MCF 10A (cell line): Measurements from ENCODE around the gene VPS36. TPM values are rescaled to one million over a fixed set of nuclear protein-coding genes. Genes with fewer than 3 reads are reported as not detected.

ENCODE experiments used
- BruUV-seq: library from RNA; stranded (reverse); fragments of 400-500 nt; replicated peaks from 2 replicates; lab custom pipeline; 2021; lab: Mats Ljungman, UMichigan
- CTCF ChIA-PET: fragments of 300-600 bp; sonication (Branson Sonifier 250); formaldehyde crosslinking; extraction: SDS; loops from one replicate; lab custom pipeline; 2021; ENCODE audit warnings: antibody characterized with exemption, inconsistent platforms; lab: Yijun Ruan, JAX
- POLR2A ChIA-PET: fragments of 300-600, 350-650 bp; sonication (Branson Sonifier 250); formaldehyde crosslinking; extraction: SDS; loops from one replicate; lab custom pipeline; 2020; ENCODE audit warnings: antibody characterized with exemption, inconsistent platforms; lab: Yijun Ruan, JAX
- DNase-seq: peaks from one replicate; pipeline ENCODE4 v3.0.0-alpha.2; 2018; ENCODE audit not compliant: unreplicated experiment
- H3K27ac Mint-ChIP-seq: one replicate; pipeline ENCODE4 v1.8.0; 2022; ENCODE audit warnings: mild to moderate bottlenecking, low read depth, mixed read lengths; ENCODE audit not compliant: unreplicated experiment
- H3K27me3 Mint-ChIP-seq: one replicate; pipeline ENCODE4 v1.8.0; 2022; ENCODE audit warnings: mixed read lengths; ENCODE audit not compliant: insufficient read depth, unreplicated experiment
- H3K36me3 Mint-ChIP-seq: one replicate; pipeline ENCODE4 v1.8.0; 2022; ENCODE audit warnings: mild to moderate bottlenecking, moderate library complexity, mixed read lengths; ENCODE audit not compliant: insufficient read depth, unreplicated experiment
- H3K4me1 Mint-ChIP-seq: one replicate; pipeline ENCODE4 v1.8.0; 2022; ENCODE audit warnings: mixed read lengths; ENCODE audit not compliant: insufficient read depth, unreplicated experiment
- H3K4me3 Mint-ChIP-seq: one replicate; pipeline ENCODE4 v1.8.0; 2022; ENCODE audit warnings: mild to moderate bottlenecking, moderate library complexity, mixed read lengths; ENCODE audit not compliant: unreplicated experiment
- H3K9me3 Mint-ChIP-seq: one replicate; pipeline ENCODE4 v1.8.0; 2022; ENCODE audit warnings: mixed read lengths; ENCODE audit not compliant: unreplicated experiment
- intact Hi-C: fragments of 100-400 bp; cut with micrococcal nuclease; formaldehyde crosslinking; loops from 2 replicates; pipeline ENCODE4 v1.14.1; 2022
- total RNA-seq: library from RNA; stranded (reverse); gene quantifications from 2 replicates; pipeline ENCODE4 v1.2.3, GENCODE V29; 2022
- TF ChIP-seq, protein P1 (sequence below): fragments of 200-600 bp; IDR thresholded peaks from one replicate; pipeline ENCODE4 v1.8.0; 2022; ENCODE audit warnings: antibody characterized with exemption, mild to moderate bottlenecking; ENCODE audit not compliant: unreplicated experiment

VPS36 gene
- total RNA-seq, 1 experiment from 2014 or later = 43.4 TPM

DNA sequence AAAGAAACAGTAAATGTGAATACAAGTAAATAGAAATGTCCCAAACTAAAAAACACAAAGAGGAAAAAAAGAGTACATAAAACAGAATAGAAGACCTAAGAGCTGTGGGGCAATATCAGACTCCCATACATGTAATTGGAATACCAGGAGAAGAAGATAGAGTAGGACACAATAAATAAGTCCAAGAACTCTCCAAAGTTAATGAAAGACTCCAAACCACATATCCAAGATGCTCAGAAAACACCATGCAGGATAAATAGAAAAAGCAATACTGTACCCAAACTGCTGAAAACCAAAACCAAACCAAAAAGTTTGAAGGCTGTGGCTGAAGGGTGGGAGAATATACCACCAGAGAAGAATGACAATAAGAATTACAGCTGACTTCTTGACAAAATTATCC lies 62.7 kb downstream of the VPS36 start:
- no peaks in the 10 kb centered on the region for H3K4me1 Mint-ChIP-seq
- POLR2A ChIA-PET = interaction anchor here (0.5 to 1.0 kb wide), 3 partner anchors 31 to 794 kb away, joined by 3 read pairs; no protein-coding TSS in a partner anchor
- no peak for DNase-seq
- no peaks in the 10 kb centered on the region for H3K27me3 Mint-ChIP-seq
- H3K36me3 Mint-ChIP-seq = peaks cover 6% of the 10 kb centered on the region
- no peak overlapping the region for H3K27ac Mint-ChIP-seq
- CTCF ChIA-PET = interaction anchor here (1.1 kb wide), 1 partner anchor 40 kb away, joined by 3 read pairs; no protein-coding TSS in a partner anchor
- H3K9me3 Mint-ChIP-seq = peaks cover 7% of the 10 kb centered on the region
- intact Hi-C loops = no loop called here
- no TSS peak for BruUV-seq
- no peak overlapping the region for H3K4me3 Mint-ChIP-seq
- TF ChIP-seq, protein P1, sequence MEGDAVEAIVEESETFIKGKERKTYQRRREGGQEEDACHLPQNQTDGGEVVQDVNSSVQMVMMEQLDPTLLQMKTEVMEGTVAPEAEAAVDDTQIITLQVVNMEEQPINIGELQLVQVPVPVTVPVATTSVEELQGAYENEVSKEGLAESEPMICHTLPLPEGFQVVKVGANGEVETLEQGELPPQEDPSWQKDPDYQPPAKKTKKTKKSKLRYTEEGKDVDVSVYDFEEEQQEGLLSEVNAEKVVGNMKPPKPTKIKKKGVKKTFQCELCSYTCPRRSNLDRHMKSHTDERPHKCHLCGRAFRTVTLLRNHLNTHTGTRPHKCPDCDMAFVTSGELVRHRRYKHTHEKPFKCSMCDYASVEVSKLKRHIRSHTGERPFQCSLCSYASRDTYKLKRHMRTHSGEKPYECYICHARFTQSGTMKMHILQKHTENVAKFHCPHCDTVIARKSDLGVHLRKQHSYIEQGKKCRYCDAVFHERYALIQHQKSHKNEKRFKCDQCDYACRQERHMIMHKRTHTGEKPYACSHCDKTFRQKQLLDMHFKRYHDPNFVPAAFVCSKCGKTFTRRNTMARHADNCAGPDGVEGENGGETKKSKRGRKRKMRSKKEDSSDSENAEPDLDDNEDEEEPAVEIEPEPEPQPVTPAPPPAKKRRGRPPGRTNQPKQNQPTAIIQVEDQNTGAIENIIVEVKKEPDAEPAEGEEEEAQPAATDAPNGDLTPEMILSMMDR = no peak

DNA sequence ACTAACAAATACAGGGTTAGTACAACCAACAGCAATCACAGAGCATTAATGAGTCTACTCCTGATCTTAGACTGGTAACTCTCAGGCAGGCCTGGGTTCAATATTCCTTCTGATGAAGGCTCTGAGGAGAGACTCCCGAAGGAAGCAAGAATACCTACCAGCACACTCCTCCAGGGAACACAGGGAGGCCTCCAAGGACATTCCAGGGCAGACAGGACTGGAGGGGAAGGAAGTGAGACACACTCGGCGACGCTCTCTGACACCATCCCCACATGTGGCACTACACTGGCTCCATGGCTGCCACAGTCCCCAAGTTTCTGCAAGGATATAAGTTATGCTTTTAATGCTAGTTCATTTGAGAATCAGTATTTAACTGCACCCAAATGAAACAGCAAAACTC lies 64.6 kb downstream of the VPS36 start:
- TF ChIP-seq, protein P1 = no peak
- Mint-ChIP-seq H3K9me3 (peaks cover 7% of the 10 kb centered on the region), H3K36me3 (peaks cover 6% of the 10 kb centered on the region), H3K4me1 (no peaks in the 10 kb centered on the region), H3K4me3 (no peak overlapping the region), H3K27ac (no peak overlapping the region), H3K27me3 (no peaks in the 10 kb centered on the region)
- no TSS peak for BruUV-seq
- DNase-seq = no peak
- ChIA-PET POLR2A (interaction anchor here (0.9 kb wide), 1 partner anchor 25 kb away, joined by 5 read pairs; no protein-coding TSS in a partner anchor), CTCF (interaction anchor here (0.5 kb wide), 1 partner anchor 17 kb away, joined by 4 read pairs; no protein-coding TSS in a partner anchor)
- intact Hi-C loops = no loop called here

DNA sequence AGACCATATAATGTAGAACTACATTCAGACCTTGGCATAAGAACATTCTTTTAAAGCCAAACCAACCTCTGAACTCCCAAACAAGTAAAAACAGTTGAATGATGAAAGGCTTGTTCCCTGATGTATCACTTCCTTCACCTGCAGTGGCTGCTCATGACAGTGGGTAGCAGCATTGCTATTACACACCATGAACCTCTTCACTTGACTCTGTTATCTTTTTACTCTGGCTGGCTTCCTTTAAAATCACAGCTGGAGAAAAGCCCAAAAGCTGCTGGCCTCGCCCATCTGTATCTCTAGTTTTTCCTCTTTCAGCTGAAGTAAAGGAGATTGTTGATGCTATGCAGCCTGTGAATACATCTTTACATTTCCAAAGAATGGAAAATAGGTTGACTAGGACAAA lies 67.1 kb downstream of the VPS36 start:
- peaks cover 7% of the 10 kb centered on the region for H3K9me3 Mint-ChIP-seq
- H3K4me1 Mint-ChIP-seq = no peaks in the 10 kb centered on the region
- H3K4me3 Mint-ChIP-seq = no peak overlapping the region
- H3K27ac Mint-ChIP-seq = no peak overlapping the region
- DNase-seq = no peak
- intact Hi-C loops = no loop called here
- no TSS peak for BruUV-seq
- H3K36me3 Mint-ChIP-seq = peaks cover 6% of the 10 kb centered on the region
- no peaks in the 10 kb centered on the region for H3K27me3 Mint-ChIP-seq
- TF ChIP-seq, protein P1 = no peak
- CTCF ChIA-PET = no interaction called here
- POLR2A ChIA-PET = no interaction called here

DNA sequence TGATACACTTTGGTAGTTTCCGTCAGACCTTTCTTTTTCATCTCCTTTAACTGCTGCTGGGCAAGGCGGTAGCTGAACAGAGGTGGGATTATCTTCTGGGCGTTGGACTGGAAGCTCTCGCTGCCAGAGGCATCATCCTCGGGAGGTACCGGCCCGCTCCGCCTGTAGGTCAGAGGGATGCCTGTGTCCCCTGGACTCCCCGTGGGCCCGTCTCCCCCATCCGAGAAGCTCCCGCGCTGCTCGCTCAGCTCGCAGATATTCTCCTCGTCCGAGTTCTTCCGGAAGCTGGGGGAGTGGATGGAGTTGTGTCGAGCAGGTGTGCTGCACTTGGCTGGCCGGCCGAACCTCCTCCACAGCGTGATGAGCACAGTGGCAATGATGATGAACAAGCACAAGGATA lies 72.1 kb downstream of the VPS36 start:
- TF ChIP-seq, protein P1 = no peak
- Mint-ChIP-seq H3K27me3 (no peaks in the 10 kb centered on the region), H3K9me3 (no peaks in the 10 kb centered on the region), H3K4me3 (no peak overlapping the region), H3K27ac (no peak overlapping the region), H3K4me1 (peaks cover 2% of the 10 kb centered on the region), H3K36me3 (peaks cover 13% of the 10 kb centered on the region)
- no TSS peak for BruUV-seq
- ChIA-PET POLR2A (interaction anchor here (0.6 kb wide), 1 partner anchor 274 kb away, joined by 3 read pairs; the partner anchor contains the start of gene SUGT1), CTCF (no interaction called here)
- DNase-seq = no peak
- intact Hi-C loops = no loop called here
